GM19397 (cell line): Measurements from ENCODE around the gene CBARP.
"Not testable (repeated sequence)": the region's sequence is repeated elsewhere in the genome, so short reads cannot be mapped to it uniquely, and the experiment has no call there.

ENCODE experiments used
- ATAC-seq: cut with Tn5 transposase; IDR thresholded peaks from one replicate; pipeline ENCODE4 v1.9.1; 2021; ENCODE audit warnings: mild to moderate bottlenecking, moderate library complexity; ENCODE audit not compliant: unreplicated experiment

CBARP gene

DNA sequence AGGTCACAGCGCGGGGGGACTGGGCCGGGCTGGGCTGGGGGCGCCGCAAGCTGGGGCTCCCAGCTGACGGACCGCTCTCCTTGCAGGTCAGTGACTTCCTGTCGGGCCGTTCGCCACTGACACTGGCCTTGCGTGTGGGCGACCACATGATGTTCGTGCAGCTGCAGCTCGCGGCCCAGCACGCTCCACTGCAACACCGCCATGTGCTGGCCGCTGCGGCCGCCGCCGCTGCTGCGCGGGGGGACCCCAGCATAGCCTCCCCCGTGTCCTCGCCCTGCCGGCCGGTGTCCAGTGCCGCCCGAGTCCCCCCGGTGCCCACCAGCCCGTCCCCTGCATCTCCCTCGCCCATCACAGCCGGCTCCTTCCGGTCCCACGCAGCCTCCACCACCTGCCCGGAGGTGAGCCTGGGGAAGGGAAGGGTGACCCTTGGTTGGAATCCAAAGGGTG, 16.3 kb upstream of the CBARP start:
- ATAC-seq, result no peak

DNA sequence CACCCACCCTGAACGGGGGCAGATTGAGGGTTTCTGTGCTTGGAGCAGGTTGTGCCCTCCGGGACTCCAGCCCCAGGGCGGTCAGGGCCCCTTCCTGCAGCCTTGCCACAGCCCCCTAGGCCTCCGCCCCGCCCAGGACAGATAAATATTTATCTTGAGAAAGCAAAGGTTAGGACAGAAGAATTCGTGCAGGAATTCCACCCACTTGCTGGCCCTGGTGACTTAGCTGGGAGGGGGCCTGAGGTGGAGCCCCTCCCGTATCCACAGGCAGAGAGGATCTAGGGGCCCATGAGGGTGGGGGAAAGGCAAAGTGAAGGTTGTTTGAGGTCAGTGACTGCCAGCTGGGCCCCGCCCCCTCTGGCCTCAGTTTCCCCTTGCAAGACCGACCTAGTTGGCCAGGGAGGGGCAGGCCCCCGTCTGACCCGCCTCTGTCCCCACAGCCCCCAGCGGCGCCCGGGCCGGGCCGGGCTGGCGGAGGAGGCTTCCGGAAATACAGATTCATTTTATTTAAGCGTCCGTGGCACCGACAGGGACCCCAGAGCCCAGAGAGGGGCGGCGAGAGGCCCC, 15.8 kb upstream of the CBARP start:
- ATAC-seq, result no peak

DNA sequence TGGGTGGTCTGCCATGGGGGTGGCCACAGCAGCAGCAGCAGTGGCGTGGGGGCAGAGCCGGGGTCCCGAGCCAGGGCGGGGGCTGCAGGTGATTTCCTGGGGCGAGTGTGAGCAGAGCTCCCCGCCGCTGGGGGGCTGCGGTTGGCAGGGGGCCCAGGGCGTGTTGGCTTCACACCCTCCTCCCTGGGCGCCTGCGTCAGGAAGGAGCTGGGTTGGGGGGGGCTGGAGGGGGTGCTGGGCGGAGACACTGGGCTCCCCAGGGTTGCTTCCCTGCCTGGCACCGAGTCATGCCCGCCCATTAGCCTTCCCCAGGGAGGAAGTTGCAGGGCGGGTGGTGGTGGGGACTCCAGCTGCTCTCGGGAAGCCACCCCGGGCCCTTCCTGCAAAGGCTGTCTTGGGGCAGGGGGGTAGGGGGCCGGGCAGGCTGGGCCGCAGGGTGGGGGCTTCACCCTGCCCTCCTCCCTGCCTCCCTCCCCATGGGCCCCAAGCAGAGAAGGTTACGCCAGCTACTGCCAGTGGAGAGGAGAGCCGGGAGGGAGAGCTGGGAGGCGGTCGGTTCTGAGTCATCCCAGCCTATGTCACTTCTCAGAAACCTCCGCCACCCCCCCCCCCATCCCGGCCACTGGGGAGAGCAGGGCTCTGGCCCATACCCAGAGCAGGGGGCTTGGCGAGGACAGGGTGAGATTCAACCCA, 15.2 kb upstream of the CBARP start:
- ATAC-seq, result no peak

DNA sequence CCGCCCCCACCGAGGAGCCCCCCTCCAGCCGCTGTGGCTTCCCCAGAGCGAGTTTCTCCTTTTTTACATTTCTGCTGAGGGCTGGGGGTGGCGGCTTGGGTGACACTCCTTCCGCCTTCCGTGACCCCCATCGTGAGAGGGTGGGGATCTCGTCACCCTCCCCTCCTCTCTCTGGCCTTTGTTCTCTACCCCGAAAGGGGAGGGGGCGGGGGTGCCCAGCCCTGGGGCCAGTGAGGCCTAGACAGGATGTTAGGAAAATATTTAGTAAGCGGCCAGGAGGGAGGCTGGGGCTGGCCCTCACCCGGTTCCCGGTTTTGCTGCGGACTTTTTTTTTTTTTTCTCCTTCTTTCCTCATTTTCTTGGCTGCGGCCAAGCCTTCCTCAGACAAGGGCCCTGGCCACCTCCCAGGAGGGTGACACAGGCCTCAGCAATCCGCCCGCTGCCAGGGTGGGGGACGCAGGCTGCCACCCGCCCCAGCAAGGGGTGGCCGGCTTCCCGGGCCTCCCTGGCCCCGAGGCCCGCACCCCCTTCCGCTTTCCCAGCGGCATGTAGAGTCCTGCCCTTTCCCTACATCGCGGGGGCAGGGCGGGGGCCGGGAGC, 14.5 kb upstream of the CBARP start:
- ATAC-seq, result no peak

DNA sequence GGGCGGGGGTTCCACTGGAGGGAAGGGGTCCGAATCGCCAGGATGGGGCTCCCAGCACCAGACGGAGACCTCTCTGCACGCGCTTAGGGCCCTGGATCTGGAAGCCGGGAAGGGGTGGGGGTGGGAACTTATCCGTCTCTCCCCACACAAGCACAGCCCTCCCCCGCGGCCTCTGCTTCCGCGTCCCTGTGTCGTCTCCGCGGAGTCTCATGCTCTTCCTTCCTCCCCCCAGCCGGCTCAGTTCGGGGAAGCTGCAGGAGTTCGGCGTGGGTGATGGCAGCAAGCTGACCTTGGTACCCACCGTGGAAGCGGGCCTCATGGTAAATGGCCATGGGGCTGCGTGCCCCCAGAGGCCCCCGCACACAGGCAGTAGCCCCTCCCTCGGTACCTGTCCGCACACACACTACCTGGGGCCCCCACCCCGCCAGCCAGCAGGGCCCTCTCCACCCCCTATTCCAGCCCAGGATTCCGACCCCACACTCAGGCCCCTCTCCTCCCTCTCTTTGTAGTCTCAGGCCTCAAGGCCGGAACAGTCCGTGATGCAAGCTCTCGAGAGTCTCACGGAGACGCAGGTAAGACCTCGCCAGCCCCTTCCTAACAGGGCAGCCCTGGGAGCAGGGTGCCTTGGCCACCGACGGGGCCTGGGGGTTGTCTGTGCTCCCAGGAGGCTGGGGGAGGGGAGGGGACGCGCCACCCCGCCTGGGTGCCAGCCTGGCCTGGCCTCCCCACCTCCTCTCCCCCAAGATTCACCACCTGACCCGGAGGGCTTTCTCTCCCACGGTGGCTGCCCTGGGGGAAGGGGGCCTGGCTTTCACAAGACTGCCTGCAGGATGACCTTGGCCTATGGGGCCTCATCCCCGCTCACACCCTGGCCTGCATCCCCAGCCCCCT, 13.8 kb upstream of the CBARP start:
- no peak for ATAC-seq

DNA sequence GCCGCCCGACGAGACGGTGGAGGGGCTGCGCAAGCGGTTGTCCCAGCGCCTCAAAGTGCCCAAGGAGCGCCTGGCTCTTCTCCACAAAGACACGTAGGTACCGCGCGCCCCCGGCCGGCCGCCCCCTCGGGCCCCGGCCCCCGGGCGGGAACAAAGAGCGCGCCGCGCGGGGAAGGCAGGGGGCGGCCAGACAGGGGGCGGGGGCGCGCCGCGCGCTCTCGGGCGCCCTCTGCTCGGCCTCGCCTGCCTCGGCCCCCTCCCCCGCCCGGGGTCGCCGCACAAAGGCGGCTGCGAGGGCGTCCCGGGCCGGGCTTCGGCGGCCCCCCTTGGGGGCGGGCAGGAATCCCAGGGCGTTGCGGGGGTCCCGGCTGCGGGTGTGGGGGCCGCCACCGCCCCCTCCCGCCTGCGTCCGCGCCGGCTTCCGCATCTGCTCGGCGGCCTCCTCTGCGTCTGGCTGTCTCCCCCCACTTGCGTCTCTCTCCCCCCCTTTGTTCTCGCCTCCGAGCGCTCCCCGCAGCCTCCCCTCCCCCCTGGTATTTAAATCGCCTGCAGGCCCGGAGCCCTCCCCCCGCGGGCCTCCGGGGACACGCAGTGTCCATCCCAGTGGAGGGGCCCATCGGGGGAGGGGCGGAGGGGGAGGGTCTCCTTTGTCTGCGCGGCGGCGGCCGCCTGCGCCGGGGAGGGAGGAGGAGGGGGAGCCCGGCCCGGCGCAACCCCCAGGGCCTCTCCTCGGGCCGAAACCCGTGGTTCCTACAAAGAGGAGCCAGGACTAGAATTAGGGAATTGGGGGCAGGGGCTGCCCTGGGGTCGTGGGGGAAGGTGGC, 12.8 kb upstream of the CBARP start:
- ATAC-seq, result no peak

DNA sequence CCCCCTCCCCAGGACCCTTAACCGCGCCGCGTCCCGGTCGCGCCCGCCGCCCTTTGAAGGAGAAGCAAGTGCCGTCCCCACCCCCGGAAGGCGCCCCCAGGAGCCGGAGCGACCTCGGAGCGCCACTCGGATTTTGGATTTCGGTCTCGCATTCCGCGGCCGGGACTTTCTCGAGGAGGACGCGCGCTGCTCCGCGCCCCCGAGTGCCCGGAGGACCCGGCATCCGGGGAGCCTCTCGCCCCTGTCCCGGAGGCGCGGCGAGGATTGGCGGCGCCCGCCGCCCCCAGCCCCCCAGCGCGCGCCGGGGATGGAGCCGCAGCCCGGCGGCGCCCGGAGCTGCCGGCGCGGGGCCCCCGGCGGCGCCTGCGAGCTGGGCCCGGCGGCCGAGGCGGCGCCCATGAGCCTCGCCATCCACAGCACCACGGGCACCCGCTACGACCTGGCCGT, 12.2 kb upstream of the CBARP start:
- peak; percentile 0 for ATAC-seq

DNA sequence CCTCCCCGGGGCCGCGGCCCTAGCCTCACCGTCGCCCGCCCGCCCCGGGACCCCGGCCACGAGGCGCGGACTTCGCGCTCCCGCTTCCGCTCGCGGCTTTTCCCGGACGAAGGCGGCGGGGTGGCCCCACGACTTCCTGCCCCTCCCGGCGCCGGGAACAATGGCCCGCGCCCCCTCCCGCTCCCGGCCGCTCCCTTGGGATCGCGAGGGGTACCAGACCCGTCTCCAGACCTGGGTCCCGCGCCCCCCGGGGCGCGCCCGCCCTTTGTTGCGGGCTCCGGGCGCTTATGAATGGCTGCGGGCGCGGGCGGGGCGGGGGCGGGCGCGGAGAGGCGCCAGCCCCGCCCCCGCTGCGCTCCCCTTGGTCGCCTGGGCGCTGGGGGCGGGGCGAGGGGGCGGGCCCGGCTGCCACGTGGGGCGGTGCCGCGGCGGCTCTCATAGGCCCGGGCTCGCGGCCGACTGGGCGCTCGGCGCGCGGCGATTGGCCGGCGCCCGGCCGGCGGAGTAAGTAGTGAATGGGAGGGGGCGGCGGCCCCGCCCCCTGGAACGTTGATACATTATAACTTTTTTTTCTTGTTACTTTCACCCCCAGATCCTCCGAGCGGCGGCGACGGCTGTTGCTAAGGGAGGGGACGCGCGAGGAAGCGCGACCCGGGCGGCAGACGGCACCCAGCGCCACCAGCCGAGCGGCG, 11.6 kb upstream of the CBARP start:
- peak; percentile 41 for ATAC-seq

DNA sequence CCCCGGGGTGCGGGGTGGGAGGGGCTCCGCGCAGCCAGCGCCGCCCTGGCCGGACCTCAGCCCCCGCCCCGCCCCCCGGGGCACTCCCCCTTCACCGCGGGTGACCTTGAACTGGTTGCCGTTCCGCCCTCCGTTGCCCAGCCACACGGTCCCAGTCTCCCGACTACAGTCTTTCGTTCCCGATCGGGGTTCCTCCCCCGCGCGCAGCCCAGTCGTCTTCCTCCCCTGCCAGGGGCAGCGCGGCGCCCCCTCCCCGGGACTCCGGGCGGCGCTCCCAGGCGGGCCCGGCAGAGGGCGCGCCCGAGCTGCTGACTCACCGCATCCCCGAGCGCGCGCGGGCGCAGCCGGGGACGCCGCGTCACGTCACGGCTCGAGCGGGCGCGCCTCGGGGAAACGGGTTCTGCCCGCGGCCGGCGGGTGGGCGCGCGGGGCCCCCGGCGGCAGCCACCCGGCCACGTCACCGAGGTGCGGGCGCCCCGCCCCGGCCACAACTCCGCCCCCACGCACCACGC, 11.0 kb upstream of the CBARP start:
- peak; percentile 30 for ATAC-seq

DNA sequence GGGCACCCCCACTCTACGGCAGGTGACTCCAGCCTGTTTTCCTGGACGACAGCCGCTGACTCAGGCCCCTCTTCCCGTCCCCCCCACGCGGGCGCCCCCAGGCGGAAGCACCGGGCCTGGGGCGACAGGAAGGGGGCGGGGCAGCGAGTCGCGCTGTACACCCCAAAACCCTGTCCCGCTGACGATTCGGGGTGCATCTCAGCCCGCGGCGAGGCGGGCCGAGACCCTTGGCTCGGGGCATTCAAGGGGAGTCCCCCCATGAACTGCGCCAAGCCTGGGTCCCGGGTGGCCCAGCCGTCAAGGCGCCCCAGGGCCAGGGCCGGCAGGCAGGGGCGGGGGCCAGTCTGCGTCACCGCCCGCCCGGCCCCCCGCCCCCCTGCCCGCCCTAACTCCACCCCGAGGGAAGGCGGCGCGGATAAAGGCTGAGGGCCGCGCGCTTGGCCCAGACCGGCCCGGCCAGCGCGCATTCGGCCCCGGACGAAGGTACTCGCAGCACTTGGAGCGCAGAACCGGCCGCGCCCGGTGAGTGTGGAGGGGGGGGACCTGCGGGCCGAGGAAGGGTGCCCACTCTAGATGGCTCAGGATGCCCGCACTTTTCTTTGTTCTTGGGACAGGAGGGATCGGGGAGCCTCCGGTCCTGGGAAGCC, 10.5 kb upstream of the CBARP start, which contains the start of gene MIDN:
Gene MIDN (plus strand): TSS at position 445 of the 647 bp plus-strand sequence. CDS start 1,714 bp downstream, outside the sequence.
- ATAC-seq, result peak; percentile 9

DNA sequence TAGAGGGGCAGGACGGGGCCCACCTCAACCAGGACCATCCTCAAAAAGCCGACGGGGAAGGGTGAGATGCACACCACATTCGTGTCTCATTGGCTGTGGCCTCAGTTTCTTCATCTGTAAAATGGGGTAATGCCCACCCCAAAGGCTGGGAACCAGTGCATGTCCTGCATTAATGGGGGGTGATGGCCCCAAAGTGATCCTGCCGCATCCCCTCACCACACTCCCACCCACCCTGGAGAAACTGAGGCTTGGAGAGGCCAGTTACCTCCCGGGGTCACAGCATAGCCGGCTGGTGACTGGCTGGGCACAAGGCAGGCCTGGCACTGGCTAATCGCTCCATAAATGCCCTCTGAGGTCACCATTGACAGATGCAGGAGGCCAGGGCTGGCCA, 9.9 kb upstream of the CBARP start:
- ATAC-seq, result no peak

DNA sequence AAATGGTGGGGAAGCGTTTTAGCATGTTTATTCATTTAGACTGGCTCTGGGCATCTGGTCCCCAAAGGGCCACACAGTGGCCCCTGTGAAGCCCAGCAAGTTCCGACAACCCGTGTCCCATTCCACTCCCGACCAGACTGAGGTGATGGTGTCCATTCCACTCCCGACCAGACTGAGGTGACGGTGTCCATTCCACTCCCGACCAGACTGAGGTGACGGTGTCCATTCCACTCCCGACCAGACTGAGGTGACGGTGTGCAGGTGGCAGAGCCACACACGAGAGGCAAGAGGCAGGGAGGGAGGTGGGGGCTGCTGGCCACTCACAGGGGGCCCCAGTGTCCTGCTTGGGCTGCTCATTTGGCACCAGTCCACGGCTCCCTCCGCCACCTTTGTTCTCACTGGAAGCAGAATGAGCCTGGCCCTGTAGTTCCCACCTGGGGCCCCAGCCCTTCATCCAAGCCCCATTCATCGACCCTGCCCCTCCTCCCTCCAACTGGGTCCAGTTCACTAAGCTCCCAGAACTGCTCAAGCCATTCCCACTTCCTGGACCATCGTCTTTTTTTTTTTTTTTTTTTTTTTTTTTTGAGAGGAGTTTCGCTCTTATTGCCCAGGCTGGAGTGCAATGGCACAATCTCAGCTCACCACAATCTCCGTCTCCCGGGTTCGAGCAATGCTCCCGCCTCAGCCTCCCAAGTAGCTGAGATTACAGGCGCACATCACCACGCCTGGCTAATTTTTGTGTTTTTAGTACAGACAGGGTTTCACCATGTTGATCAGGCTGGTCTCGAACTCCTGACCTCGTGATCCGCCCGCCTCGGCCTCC, 8.7 kb upstream of the CBARP start:
- not testable (repeated sequence) for ATAC-seq

DNA sequence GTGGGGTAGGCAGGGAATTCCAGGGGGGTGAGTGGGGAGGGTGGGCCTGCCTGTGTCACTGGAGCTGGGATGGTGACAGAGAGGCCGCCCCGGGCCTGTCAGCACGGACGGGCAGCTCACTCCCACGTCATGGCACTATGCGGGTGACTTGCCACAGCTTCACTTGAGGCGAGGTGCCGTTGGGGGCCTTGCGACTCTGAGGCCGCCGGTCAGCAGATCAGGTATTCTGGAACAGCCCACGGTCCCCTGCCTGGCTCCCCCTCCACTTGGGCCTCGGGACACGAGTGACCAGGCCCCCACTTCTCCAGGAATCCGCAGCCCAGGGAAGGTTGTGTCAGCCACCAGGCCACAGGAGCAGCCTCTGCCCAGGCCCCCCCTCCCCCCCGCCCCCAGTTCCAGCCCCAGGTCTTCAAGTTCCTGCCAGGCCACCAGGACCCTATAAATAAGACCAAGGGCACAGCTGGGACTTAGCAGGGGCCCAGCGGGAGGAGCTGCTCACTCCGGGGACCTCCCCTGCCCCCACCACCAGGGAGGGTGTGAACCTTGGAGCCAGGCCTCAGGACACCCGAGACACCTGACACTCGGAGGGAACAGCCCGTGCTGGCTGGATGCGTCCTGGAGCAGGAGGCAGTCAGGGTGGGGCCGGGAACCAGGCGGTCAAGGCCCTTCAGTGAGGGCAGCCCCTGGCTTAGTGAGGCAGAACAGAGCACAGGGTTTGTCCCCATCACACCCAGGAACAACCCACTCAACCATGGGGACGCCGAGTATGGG, 7.9 kb upstream of the CBARP start:
- ATAC-seq, result no peak

DNA sequence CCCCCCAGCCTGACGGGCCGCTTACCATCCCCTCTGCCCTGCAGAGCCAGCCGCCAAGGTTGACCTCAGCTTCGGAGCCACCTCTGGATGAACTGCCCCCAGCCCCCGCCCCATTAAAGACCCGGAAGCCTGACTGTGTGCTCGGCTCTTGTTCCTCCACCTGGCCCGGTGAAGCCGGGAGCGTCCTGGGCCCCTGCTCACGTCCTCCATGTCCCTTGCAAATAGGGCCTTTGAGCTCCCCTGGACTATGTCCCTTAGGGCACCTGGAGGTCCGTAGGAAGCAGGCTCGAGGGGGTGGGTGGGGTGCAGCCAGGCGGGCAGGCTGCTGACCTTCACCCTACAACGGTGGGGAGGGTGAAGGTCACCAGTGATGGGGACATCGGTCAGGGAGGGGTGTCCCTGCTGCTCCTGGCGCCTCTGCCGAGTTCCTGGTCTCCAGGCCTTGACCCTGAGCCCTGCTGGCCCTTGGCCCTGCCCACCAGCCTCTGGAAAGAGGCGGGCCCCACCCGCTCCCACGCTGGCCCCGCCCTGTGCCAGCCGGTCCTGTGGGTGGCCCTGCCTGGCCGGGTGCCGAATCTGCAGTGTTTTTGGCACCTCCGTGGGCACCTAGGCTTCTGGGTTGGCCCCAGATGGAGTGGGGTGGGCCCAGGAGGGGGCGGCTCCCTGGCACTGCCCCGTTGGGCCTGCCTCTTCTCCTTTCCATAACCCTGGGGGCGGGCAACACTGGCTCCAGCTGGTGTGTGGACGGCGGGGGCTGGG, 7.1 kb upstream of the CBARP start:
- no peak for ATAC-seq

DNA sequence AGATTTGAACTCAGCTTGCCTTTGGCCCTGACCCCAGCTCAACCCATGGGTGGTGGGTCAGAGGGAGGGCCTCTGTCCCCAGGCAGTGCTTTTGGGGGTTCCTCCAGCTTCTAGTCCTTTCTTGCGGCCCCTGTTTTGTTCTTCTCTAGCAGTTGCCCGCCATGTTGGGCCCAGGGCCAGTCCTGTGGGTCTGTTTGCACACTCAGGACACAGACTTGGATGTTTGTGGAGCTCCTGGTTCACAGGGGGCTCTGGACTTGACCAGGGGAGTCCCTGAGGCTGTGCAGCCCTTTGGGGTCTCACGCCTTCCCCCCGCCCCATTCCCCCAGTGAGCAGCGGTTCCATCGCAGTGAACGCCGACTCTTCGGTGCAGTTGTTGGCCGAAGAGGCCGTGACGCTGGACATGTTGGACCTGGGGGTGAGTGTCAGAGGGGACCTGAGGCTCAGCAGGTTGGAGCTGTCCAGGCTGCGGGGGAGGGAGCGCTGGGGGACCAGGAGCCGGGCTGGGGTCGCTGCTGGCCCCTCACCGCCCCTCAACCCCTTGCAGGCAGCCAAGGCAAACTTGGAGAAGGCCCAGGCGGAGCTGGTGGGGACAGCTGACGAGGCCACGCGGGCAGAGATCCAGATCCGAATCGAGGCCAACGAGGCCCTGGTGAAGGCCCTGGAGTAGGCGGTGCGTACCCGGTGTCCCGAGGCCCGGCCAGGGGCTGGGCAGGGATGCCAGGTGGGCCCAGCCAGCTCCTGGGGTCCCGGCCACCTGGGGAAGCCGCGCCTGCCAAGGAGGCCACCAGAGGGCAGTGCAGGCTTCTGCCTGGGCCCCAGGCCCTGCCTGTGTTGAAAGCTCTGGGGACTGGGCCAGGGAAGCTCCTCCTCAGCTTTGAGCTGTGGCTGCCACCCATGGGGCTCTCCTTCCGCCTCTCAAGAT, 6.2 kb upstream of the CBARP start:
- no peak for ATAC-seq
